ENCODE data around the gene TSPAN15. TPM values are rescaled to one million over a fixed set of nuclear protein-coding genes. Genes with fewer than 3 reads are reported as not detected.

TSPAN15 gene
- total RNA-seq, 2 experiments from 2014 or later, result 0.85 to 0.91 TPM

DNA sequence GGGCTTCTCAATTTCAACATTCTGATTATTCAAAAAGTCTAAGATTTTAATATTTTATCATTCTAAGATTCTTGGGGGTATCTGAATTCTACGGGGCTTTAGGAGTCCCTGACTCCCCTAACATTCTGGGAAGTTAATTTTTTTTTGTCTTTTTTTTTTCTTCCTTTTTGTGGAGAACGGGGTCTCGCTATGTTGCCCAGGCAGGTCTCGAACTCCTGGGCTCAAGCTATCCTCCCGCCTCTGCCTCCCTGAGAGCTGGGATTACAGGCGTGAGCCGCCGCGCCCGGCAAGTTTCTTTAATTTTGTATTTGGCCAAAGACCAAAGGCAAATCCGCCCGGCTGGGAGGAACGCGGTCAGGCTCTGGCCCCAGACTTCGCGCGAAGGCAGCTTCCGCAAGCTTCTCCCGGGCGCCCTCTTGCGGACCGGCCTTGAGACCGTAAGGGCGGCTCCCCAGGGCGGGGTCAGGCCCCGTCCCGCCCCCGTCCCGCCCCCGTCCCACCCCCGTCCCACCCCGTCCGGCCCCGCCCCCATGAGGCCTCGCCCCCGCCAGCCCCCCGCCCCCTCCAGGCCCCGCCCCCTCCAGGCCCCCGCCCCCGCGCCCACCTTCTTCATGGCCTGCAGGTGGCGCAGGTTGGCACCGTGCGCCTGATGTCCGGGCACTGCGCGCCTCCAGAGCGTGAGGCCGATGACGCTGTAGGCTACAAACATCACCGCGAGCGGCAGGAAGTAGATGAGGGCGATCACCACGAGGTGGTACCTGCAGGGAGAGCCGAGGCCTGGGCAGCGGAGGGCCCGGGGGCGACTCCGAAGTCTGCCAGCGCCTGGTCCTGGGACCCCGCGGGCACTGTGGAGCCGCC lies 42.7 kb upstream of the TSPAN15 start:
- peak; percentile 93 for ATAC-seq
- Mint-ChIP-seq H3K4me1 (peaks cover 11% of the 10 kb centered on the region), H3K27me3 (no peaks in the 10 kb centered on the region), H3K4me3 (no peak overlapping the region), H3K9me3 (ENCODE audit: low read depth) (no peaks in the 10 kb centered on the region), H3K36me3 (ENCODE audit: low read depth) (peaks cover 6% of the 10 kb centered on the region), H3K27ac (peak overlapping the region; percentile 67)
- DNase-seq, result peak; percentile 95
- CTCF ChIA-PET, result interaction anchor here (0.5 to 3.8 kb wide), 20 partner anchors 10 to 499 kb away, joined by 3 to 15 read pairs (median 4); no protein-coding TSS in a partner anchor
- intact Hi-C loops (cut with DNase I, micrococcal nuclease), result loop anchor here (1.0 to 10.0 kb wide), 13 partner anchors 43 to 452 kb away; partner anchors contain the start of genes FAM241B (in 2 of the 2), DDX21 (in 1 of the 2), KIFBP (in 1 of the 2) and SUPV3L1 (in 1 of the 2)
- POLR2A ChIA-PET, result interaction anchor here (0.5 to 1.3 kb wide), 3 partner anchors 16 to 397 kb away, joined by 3 to 6 read pairs (median 4); no protein-coding TSS in a partner anchor

DNA sequence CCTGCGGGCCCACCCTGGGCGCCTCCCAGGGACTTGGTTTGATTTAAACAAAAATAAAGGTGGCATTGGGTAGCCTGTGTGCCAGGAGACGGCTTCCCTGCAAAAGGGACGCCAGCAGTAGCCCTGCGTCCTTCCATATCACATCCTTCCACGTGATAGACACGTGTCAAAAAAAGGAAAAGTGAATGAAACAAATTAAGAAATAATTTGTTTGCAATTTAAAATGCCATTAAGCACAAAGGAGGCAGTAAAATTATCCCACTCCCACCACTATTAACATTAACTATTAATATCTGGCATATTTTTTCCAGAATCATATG lies 42.1 kb upstream of the TSPAN15 start:
- H3K4me1 Mint-ChIP-seq, result peaks cover 11% of the 10 kb centered on the region
- peaks cover 2% of the 10 kb centered on the region for H3K36me3 Mint-ChIP-seq (ENCODE audit: low read depth)
- ATAC-seq (no peak), DNase-seq (no peak)
- no peaks in the 10 kb centered on the region for H3K9me3 Mint-ChIP-seq (ENCODE audit: low read depth)
- H3K27me3 Mint-ChIP-seq, result no peaks in the 10 kb centered on the region
- no peak overlapping the region for H3K4me3 Mint-ChIP-seq
- intact Hi-C loops (cut with DNase I, micrococcal nuclease), result loop anchor here (2.0 to 10.0 kb wide), 4 partner anchors 172 to 420 kb away; partner anchors contain the start of genes FAM241B (in 1 of the 2) and KIFBP (in 1 of the 2)
- CTCF ChIA-PET, result interaction anchor here (0.6 to 2.6 kb wide), 5 partner anchors 11 to 284 kb away, joined by 3 to 15 read pairs (median 9); no protein-coding TSS in a partner anchor
- POLR2A ChIA-PET, result no interaction called here
- H3K27ac Mint-ChIP-seq, result peak overlapping the region; percentile 37

DNA sequence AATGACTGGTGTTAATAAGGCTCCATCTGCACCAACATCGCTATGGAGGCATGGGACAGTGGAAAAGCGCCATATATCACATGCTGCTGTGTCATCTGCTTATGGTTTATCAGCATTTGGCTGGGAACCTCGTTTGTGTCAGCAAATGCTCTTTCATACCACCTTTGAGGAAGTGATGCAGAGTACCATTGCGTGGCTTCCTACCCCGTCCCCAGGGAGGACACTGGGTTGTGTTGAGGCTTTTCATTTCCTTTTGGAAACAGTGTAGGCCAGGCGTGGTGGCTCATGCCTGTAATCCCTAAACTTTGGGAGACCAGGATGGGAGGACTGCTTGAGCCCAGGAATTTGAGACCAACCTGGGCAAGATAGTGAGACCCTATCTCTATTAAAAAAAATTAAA lies 41.3 kb upstream of the TSPAN15 start:
- Mint-ChIP-seq H3K4me3 (no peak overlapping the region), H3K27ac (no peak overlapping the region), H3K27me3 (peaks cover 2% of the 10 kb centered on the region), H3K4me1 (peaks cover 11% of the 10 kb centered on the region), H3K36me3 (ENCODE audit: low read depth) (no peaks in the 10 kb centered on the region), H3K9me3 (ENCODE audit: low read depth) (no peaks in the 10 kb centered on the region)
- ChIA-PET POLR2A (interaction anchor here (1.1 kb wide), 1 partner anchor 14 kb away, joined by 3 read pairs; no protein-coding TSS in a partner anchor), CTCF (interaction anchor here (1.5 kb wide), 1 partner anchor 19 kb away, joined by 5 read pairs; no protein-coding TSS in a partner anchor)
- DNase-seq (no peak), ATAC-seq (no peak)
- intact Hi-C loops (cut with DNase I, micrococcal nuclease), result loop anchor here (2.0 to 10.0 kb wide), 4 partner anchors 173 to 421 kb away; partner anchors contain the start of genes FAM241B (in 1 of the 2) and KIFBP (in 1 of the 2)

GRCh38 chr10:69410487-69410886 lies 40.8 kb upstream of the TSPAN15 start:
- Mint-ChIP-seq H3K4me1 (peaks cover 11% of the 10 kb centered on the region), H3K27me3 (peaks cover 2% of the 10 kb centered on the region), H3K36me3 (ENCODE audit: low read depth) (no peaks in the 10 kb centered on the region), H3K4me3 (no peak overlapping the region), H3K9me3 (ENCODE audit: low read depth) (no peaks in the 10 kb centered on the region), H3K27ac (no peak overlapping the region)
- intact Hi-C loops (cut with DNase I, micrococcal nuclease), result no loop called here
- ChIA-PET POLR2A (interaction anchor here (0.5 to 1.1 kb wide), 2 partner anchors 14 to 97 kb away, joined by 3 read pairs; no protein-coding TSS in a partner anchor), CTCF (interaction anchor here (0.6 to 1.9 kb wide), 5 partner anchors 10 to 97 kb away, joined by 3 to 7 read pairs (median 4); no protein-coding TSS in a partner anchor)
- no peak for ATAC-seq
- no peak for DNase-seq

- ATAC-seq, result no peak
- Mint-ChIP-seq H3K27ac (no peak overlapping the region), H3K4me3 (no peak overlapping the region), H3K4me1 (peaks cover 11% of the 10 kb centered on the region), H3K9me3 (ENCODE audit: low read depth) (no peaks in the 10 kb centered on the region), H3K36me3 (ENCODE audit: low read depth) (no peaks in the 10 kb centered on the region), H3K27me3 (peaks cover 2% of the 10 kb centered on the region)
- ChIA-PET POLR2A (no interaction called here), CTCF (interaction anchor here (0.7 to 1.9 kb wide), 6 partner anchors 13 to 96 kb away, joined by 3 to 7 read pairs (median 4); no protein-coding TSS in a partner anchor)
- no peak for DNase-seq
- intact Hi-C loops (cut with DNase I, micrococcal nuclease), result no loop called here
Measured at GRCh38 chr10:69411476-69411875, 39.8 kb upstream of the TSPAN15 start.

GRCh38 chr10:69412232-69412790 lies 39.0 kb upstream of the TSPAN15 start:
- ATAC-seq, result no peak
- ChIA-PET POLR2A (no interaction called here), CTCF (interaction anchor here (0.7 to 1.9 kb wide), 4 partner anchors 12 to 199 kb away, joined by 3 to 7 read pairs (median 4); no protein-coding TSS in a partner anchor)

DNA sequence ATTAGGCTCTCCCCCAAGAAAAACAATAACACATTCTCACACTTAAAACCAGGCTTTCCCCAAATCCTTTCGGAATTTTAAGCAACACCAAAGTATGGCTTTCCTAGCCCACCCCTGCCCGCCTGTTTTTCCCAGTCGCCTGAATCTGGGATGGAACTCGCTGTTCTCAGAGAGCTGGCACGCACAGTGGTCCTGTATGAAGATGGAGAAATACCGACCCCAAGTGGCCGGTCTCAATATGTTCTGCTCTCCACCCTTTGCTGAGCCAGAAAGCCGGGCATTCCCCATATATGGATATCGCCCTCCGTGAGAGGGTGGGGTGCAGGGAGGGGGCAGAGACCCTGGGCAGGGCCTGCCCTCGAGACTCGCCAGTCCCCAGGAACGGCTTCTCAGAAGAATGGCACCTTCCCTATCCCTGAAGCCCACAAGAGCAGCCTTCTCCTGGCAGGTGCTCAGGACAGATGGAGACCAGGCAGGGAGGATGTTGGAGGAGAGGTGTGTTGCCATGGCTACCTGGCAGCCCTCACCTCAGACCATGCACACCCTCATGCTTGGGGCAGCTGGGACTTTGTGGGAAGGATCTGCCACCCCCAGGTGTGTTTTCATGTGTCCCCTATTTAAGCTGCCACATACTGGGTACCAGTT lies 37.9 kb upstream of the TSPAN15 start:
- DNase-seq, result peak; percentile 65
- intact Hi-C loops (cut with DNase I, micrococcal nuclease), result loop anchor here in 1 of 2 experiments (1.0 kb wide), 2 partner anchors 92 to 176 kb away; no protein-coding TSS in a partner anchor
- no peaks in the 10 kb centered on the region for H3K36me3 Mint-ChIP-seq (ENCODE audit: low read depth)
- H3K27ac Mint-ChIP-seq, result no peak overlapping the region
- no peak overlapping the region for H3K4me3 Mint-ChIP-seq
- POLR2A ChIA-PET, result no interaction called here
- H3K9me3 Mint-ChIP-seq (ENCODE audit: low read depth), result no peaks in the 10 kb centered on the region
- peaks cover 2% of the 10 kb centered on the region for H3K27me3 Mint-ChIP-seq
- CTCF ChIA-PET, result interaction anchor here (0.6 to 1.4 kb wide), 5 partner anchors 10 to 453 kb away, joined by 3 to 5 read pairs (median 4); no protein-coding TSS in a partner anchor
- peak; percentile 23 for ATAC-seq
- peaks cover 6% of the 10 kb centered on the region for H3K4me1 Mint-ChIP-seq

More at GRCh38 chr10:69412232-69412790, 39.0 kb upstream of the TSPAN15 start:
- no peaks in the 10 kb centered on the region for H3K36me3 Mint-ChIP-seq (ENCODE audit: low read depth)
- H3K4me1 Mint-ChIP-seq, result peaks cover 11% of the 10 kb centered on the region
- intact Hi-C loops (cut with DNase I, micrococcal nuclease), result no loop called here
- no peak overlapping the region for H3K4me3 Mint-ChIP-seq
- H3K27ac Mint-ChIP-seq, result no peak overlapping the region
- H3K27me3 Mint-ChIP-seq, result peaks cover 2% of the 10 kb centered on the region
- H3K9me3 Mint-ChIP-seq (ENCODE audit: low read depth), result no peaks in the 10 kb centered on the region
- DNase-seq, result no peak

GRCh38 chr10:69414036-69415018 lies 36.9 kb upstream of the TSPAN15 start:
- no peak overlapping the region for H3K27ac Mint-ChIP-seq
- H3K9me3 Mint-ChIP-seq (ENCODE audit: low read depth), result no peaks in the 10 kb centered on the region
- peaks cover 2% of the 10 kb centered on the region for H3K27me3 Mint-ChIP-seq
- CTCF ChIA-PET, result interaction anchor here (0.7 to 1.4 kb wide), 5 partner anchors 10 to 452 kb away, joined by 3 to 5 read pairs (median 3); no protein-coding TSS in a partner anchor
- no peak overlapping the region for H3K4me3 Mint-ChIP-seq
- POLR2A ChIA-PET, result no interaction called here
- no peaks in the 10 kb centered on the region for H3K36me3 Mint-ChIP-seq (ENCODE audit: low read depth)
- DNase-seq, result no peak
- intact Hi-C loops (cut with DNase I, micrococcal nuclease), result no loop called here
- ATAC-seq, result no peak
- H3K4me1 Mint-ChIP-seq, result peaks cover 2% of the 10 kb centered on the region

GRCh38 chr10:69415049-69415448 lies 36.2 kb upstream of the TSPAN15 start:
- intact Hi-C loops (cut with DNase I, micrococcal nuclease), result no loop called here
- Mint-ChIP-seq H3K4me1 (no peaks in the 10 kb centered on the region), H3K4me3 (no peak overlapping the region), H3K36me3 (ENCODE audit: low read depth) (no peaks in the 10 kb centered on the region), H3K9me3 (ENCODE audit: low read depth) (no peaks in the 10 kb centered on the region), H3K27me3 (peaks cover 2% of the 10 kb centered on the region), H3K27ac (no peak overlapping the region)
- ATAC-seq (no peak), DNase-seq (no peak)
- ChIA-PET POLR2A (no interaction called here), CTCF (interaction anchor here (0.6 to 1.4 kb wide), 4 partner anchors 9 to 214 kb away, joined by 3 read pairs; no protein-coding TSS in a partner anchor)

GRCh38 chr10:69415951-69416350 lies 35.3 kb upstream of the TSPAN15 start:
- no peaks in the 10 kb centered on the region for H3K36me3 Mint-ChIP-seq (ENCODE audit: low read depth)
- H3K4me3 Mint-ChIP-seq, result no peak overlapping the region
- peaks cover 2% of the 10 kb centered on the region for H3K27me3 Mint-ChIP-seq
- intact Hi-C loops (cut with DNase I, micrococcal nuclease), result no loop called here
- H3K4me1 Mint-ChIP-seq, result no peaks in the 10 kb centered on the region
- no peak overlapping the region for H3K27ac Mint-ChIP-seq
- CTCF ChIA-PET, result interaction anchor here (0.6 kb wide), 1 partner anchor 114 kb away, joined by 3 read pairs; no protein-coding TSS in a partner anchor
- no peaks in the 10 kb centered on the region for H3K9me3 Mint-ChIP-seq (ENCODE audit: low read depth)
- POLR2A ChIA-PET, result no interaction called here
- DNase-seq, result no peak
- no peak for ATAC-seq

All from activated CD4-positive, alpha-beta T cell treated with anti-CD3 and anti-CD28 coated beads for 36 hours (primary cell).